ENCODE results near the gene MSTO1.
"Not testable (repeated sequence)": the region's sequence is repeated elsewhere in the genome, so short reads cannot be mapped to it uniquely, and the experiment has no call there.

- not testable (repeated sequence) for TF ChIP-seq CTCF (conservative IDR thresholded peaks at IDR 0.05; ENCODE audit: low read length); EZH2phosphoT487 (IDR thresholded peaks at IDR 0.05; ENCODE audit: borderline replicate concordance)
These were observed 20.7 kb upstream of the MSTO1 start for GRCh38 chr1:155589282-155589681.

Data from Loucy (cell line).